ENCODE measurements around the gene RTN4RL1. TPM values are rescaled to one million over a fixed set of nuclear protein-coding genes. Genes with fewer than 3 reads are reported as not detected.
A peak's percentile ranks its signal among the peaks of the same experiment; 100 is the strongest.
"Not testable (repeated sequence)": the region's sequence is repeated elsewhere in the genome, so short reads cannot be mapped to it uniquely, and the experiment has no call there.

The RTN4RL1 gene
- total RNA-seq, 1 donor: 0.43 TPM

DNA sequence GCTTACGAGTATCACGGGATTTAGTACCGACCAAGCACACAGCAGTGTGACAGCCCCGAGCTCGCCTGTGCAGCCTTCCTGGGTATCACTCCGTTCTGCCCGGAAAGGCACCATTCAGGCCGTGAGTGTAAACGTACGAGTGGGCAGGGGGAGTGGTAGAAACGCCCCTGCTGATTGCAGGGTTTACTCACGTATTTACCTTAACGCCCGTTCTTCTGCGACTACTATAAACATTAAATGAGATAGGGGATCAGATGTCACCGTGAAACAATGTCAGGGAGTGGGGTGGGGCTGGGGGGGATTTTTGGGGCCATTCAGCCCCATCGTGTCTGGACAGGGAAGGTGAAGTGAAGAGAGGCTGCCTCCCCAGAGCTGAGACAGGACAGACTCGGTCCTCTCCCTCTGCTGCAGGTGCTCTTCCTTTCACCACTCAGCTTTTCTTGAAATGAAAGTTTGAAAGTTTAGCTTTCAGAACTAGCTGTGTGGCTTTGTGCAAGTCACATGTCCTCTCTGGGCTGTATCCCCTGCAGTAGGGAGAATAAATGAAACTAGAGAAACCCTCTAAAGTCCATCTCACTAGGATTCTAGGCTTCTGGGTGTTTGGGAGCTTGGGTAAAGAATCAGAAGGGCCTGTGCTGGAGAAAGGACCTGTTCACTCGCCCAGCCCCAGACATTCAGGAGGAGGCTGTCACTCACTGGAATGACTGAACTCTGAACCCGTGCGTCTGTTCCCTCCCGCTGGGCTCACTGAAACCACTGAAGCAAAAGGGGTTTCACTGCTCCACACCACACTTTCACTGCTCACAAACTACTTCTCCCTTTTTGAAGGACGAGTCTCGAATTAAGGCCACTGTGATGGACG, 128.7 kb downstream of the RTN4RL1 start:
- H3K4me3 ChIP-seq (ENCODE audit: low read depth, low read length): no peak overlapping the region
- TF ChIP-seq, protein P1, sequence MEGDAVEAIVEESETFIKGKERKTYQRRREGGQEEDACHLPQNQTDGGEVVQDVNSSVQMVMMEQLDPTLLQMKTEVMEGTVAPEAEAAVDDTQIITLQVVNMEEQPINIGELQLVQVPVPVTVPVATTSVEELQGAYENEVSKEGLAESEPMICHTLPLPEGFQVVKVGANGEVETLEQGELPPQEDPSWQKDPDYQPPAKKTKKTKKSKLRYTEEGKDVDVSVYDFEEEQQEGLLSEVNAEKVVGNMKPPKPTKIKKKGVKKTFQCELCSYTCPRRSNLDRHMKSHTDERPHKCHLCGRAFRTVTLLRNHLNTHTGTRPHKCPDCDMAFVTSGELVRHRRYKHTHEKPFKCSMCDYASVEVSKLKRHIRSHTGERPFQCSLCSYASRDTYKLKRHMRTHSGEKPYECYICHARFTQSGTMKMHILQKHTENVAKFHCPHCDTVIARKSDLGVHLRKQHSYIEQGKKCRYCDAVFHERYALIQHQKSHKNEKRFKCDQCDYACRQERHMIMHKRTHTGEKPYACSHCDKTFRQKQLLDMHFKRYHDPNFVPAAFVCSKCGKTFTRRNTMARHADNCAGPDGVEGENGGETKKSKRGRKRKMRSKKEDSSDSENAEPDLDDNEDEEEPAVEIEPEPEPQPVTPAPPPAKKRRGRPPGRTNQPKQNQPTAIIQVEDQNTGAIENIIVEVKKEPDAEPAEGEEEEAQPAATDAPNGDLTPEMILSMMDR (IDR thresholded peaks at IDR 0.05; ENCODE audit: insufficient read depth, low read depth, low read length): no peak
- DNase-seq (ENCODE audit: low read depth): no peak

DNA sequence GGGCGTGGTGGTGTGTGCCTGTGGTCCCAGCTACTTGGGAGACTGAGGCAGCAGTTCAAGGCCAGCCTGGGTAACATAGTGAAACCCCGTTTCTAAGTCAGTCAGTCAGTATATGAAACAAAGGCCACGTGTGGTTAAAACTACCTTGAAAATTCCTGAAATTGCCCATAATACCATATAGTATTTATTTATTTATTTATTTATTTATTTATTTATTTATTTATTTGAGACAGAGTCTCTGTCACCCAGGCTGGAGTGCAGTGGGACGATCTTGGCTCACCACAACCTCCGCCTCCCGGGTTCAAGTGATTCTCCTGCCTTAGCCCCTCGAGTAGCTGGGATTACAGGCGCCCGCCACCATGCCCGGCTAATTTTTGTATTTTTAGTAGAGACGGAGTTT, 129.7 kb downstream of the RTN4RL1 start:
- not testable (repeated sequence) for H3K4me3 ChIP-seq (ENCODE audit: low read depth, low read length); DNase-seq (ENCODE audit: low read depth)

DNA sequence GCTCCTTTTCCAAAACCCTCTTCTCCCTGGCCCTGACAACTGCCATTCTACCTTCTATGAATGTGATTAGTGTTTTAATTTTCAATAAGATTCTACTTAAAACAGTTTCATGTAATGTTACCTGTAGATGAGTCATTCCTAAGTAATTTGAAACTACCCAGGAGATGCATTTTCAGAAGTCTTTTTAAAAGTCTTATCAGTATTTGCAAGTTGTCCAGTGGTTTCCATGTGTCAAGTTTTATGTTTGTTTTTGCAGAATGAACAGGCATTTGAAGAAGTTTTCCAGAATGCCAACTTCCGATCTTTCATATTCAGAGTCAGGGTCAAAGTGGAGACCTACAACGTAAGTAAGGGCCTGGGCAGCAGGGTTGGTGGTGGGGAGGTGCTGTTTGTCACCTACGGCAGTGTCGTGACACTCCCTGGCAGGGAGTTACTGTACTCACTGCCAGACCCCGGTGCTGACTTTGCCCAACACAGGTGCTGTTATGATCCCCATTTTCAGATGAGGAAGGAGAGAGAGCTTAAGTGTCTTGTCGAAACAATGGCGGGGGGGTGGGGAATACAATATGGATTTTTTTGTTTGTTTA, 130.3 kb downstream of the RTN4RL1 start:
- TF ChIP-seq, protein P1 (IDR thresholded peaks at IDR 0.05; ENCODE audit: insufficient read depth, low read depth, low read length): no peak
- DNase-seq (ENCODE audit: low read depth): no peak
- H3K4me3 ChIP-seq (ENCODE audit: low read depth, low read length): no peak overlapping the region

DNA sequence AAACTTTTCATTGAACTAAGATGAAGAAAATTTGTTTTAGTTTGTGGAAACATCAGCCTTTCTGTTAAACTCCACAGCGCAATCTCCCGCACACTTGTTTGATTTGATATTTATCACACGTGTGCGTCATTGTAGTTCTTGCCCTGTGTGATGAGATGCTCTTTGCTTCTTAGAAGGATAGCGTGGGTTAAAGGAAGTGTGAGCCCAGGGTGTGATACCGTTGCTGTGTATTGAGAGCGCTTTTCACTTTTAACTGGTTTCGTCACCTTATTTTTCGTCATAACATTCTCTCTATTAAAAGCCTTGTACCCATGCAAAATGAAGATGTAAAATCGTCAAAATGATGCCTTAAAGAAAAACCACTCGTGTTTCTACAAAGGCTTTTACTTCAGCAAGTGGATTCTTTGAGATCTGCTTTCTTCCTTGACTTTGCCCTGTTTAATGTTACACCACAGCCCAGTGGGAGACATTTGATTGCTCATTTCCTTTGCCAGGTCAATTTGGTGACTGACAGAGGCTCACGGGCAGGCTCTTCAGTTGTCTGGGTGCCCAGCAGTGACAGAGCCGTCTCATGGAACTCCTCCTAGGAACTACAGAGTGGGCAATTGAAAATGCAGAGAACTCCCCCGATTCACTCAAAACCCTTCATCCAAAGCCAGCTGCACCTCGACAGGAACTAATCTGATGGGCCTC, 134.2 kb downstream of the RTN4RL1 start:
- TF ChIP-seq, protein P1 (IDR thresholded peaks at IDR 0.05; ENCODE audit: insufficient read depth, low read depth, low read length): no peak
- no peak for DNase-seq (ENCODE audit: low read depth)
- no peak overlapping the region for H3K4me3 ChIP-seq (ENCODE audit: low read depth, low read length)

DNA sequence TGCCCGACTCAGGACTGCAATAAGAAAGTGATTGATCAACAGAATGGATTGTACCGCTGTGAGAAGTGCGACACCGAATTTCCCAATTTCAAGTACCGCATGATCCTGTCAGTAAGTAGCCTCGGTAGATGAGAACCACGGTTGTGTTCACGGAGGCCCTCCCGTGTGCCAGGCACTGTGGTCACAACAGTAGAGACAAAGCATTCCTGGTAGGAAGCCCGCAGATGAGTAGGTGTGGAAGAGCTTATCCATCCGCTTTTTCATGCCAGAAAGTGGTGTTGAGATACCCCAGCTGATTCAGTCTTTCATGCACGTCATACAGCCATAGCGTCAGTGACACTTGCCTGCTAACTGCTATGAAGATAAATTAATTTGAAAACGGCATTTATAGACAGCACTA, 136.4 kb downstream of the RTN4RL1 start:
- no peak for DNase-seq (ENCODE audit: low read depth)
- H3K4me3 ChIP-seq (ENCODE audit: low read depth, low read length): no peak overlapping the region
- TF ChIP-seq, protein P1 (IDR thresholded peaks at IDR 0.05; ENCODE audit: insufficient read depth, low read depth, low read length): no peak

Small RNA genes lying within 50 kb of the gene (small RNA-seq; reads per million reads assigned to genes)
- not detected for gene AC090617.9
- 40.7 reads per million, percentile 95 among the genes with 10 or more reads in this experiment for gene MIR132
- 6.3 reads per million, percentile 85 among the genes with 10 or more reads in this experiment for gene MIR212
- gene OVCA2: not detected

Other genes with a start within 250 kb of the RTN4RL1 start
- 9.3 and 12.5 TPM in 2 replicates for gene SMYD4, start 195.4 kb downstream of the RTN4RL1 start, total RNA-seq
- gene RPA1, start 195.3 kb downstream of the RTN4RL1 start, total RNA-seq: 13.4 and 13.5 TPM in 2 replicates
- 45.1 and 58.7 TPM in 2 replicates for gene DPH1, start 4.8 kb upstream of the RTN4RL1 start, total RNA-seq
- 48.4 and 61.8 TPM in 2 replicates for gene OVCA2, start 16.7 kb upstream of the RTN4RL1 start, total RNA-seq
- 81.6 and 102 TPM in 2 replicates for gene HIC1, start 29.8 kb upstream of the RTN4RL1 start, total RNA-seq